Stimulated activated CD4-positive, alpha-beta T cell treated with anti-CD3 and anti-CD28 coated beads, Interleukin-1b, Interleukin-23, amount 100 ng/mL, for 24 hours (primary cell): ENCODE results near the gene TMEM120A.

Experiments
- DNase-seq, 4 experiments: peaks; one replicate each; pipeline ENCODE4 v3.0.0-alpha.2; 2020; ENCODE audit warnings: low read depth in 4 of 4, low spot score in 1 of 4

Gene TMEM120A

DNA sequence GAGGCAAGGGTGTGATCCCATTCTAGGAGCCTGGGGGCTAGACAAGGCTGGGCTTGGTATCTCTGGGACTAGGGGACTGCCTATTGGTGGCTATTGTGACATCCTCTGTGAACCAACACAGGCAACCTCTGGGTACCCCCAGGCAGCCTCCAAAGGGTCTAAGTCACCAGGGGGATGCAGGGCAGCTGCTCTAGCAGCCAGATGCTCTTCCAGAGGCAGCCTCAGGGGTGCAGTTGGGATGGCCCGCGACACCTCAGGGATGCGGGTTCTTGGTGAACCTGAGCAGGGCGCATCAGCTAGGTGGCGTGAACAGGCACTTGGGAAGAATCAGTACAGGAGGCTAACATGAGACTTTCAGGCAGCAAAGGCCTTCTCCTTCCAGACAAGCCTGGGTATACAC lies 1.6 kb upstream of the TMEM120A start:
- no peak for DNase-seq

DNA sequence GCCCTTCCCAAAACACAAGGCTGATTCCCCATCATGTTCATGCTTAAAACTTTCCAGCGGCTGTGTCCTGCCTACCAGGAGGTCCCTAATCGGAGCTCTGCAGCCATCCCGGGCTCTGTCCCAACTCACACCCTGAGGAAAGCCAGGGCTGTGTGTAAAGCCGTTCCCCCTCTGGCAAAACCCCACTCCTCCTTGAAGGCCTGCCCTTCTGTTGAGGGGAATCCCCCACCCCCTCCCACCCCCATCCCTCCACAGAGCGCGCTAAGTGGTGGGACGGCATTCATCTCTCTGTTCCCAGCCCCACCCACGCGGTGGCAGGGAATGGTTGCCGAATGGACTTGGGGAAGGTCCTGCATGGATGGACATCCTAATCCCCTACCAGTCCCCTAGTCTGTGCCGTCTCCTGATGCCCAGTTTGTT lies 667 bp upstream of the TMEM120A start:
- DNase-seq, result no peak

DNA sequence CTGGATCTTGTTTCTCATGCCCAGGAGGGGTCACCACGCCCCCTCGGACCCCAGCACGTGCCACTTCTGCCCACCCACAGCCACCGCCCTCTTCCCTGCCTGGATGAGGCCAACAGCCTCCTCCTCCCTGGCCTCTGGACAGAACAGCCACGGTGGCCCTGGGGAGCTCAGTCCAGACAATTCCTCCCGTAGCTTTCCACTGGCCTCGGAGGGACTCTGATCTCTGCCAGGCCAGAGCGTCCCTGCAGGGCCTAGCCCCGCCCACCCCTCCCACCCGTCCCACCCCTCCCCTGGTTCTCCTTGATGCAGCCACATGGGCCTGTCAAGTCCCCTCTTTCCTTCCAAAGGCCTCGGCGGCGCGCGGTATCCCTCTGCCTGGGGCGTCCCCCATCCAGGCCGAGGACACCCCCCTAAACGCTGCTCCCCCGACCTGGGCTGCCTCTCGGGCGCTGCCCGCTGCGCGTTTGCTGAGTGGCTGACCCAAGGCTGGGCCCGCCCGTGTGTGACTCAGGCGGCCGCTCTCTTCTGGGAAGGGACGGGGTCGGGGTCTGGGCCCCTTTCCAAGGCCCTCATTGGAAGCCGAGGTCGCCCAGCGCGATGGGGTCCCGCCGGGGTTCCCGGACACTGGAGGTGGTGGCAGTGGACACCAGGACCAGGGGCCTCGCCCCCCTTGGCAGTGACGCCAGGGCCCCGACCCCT lies 557 bp downstream of the TMEM120A start:
- DNase-seq, result no peak

DNA sequence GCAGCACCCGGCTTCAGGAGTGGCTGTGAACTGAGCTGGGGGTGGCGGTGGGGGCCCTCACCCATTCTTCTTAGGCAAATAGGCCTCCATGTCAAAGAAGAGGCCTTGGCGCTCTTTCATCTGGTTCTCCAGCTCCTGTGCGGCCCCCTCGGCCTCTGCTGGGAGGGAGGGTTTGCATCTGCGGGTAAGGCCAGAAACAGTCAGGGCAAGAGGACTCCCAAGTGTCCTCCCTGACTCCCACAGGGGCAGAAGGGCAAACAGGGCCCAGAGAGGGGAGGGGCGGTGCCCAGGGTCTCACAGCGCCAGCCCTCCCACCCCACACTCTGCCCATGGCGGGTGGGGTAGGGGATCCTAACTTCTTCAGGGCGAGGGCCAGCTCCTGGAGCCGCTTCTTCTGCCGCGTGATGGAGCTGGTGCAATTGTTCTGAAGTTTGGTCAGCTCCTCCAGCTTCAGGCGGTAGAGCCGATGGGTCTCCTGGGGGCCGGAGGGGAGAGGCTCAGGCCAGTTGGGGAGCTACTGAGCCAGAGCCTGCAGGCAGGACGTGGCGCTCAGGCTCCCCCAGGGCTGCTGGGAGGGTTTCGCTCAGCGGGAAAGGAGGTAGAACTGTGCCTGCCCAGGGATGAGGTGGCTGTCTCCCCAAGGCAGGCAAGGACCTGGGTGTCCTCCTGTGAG lies 2.2 kb downstream of the TMEM120A start:
- DNase-seq, result no peak

DNA sequence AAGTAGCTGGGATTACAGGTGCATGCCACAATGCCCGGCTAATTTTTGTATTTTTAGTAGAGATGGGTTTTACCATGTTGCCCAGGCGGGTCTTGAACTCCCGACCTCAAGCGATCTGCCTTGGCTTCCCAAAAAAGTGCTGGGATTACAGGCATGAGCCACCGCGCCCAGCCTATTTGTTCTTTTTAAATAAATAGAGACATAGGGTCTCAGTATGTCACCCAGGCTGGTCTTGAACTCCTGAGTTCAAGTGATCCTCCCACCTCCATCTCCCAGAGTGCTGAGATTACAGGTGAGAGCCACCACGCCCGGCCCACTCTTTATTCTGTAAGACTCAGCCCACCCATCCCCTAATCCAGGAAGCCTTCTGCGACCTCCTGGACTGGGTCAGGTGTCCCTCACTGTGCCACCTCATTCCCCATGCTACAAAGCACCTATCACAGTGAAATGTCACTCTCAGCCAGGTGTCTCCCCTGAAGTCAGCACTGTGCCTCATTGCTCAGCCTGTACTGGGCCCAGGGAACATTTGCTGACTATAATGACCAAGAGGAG lies 2.8 kb downstream of the TMEM120A start:
- no peak for DNase-seq

DNA sequence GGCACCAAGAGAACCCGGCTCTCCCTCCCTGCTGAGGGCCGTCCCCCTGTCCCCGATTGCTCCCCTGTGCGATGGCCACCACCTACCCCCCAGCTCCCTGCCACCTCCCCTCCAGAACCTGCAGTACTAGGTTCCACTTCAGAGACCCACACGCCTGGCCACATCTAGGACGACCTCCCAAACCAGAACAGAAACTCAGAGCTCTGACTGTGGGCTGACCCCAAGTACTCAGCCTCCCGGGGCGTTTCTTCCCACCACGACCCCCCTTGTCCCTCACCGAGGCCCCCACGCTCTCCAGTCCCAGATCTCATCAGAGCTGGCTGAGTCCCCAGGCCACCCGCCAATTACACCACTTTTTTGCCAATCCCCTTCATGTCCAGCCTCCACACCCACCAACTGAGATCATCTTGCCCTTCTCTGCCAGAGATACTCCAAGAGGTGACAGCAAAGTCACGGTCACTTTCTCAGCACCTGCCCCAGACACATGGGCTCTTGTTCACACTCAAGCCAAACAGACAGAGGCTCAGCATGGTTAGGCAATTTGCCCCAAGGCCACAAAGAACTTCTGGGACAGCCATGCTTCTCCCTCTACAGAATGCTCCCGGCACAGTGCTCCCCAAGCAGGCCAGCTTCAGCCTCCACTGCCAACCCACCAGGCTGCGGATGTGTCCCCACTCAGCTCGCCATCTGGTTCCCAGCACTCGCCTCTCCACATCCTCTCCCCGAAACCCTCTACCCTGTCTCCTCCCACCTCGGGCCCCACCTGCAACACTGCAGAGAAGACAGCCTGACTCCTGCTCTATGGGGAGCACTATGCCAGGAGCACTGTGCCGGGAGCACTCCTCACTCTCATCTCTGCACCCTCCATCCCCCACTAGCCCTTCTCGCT lies 4.7 kb downstream of the TMEM120A start:
- DNase-seq, result no peak

DNA sequence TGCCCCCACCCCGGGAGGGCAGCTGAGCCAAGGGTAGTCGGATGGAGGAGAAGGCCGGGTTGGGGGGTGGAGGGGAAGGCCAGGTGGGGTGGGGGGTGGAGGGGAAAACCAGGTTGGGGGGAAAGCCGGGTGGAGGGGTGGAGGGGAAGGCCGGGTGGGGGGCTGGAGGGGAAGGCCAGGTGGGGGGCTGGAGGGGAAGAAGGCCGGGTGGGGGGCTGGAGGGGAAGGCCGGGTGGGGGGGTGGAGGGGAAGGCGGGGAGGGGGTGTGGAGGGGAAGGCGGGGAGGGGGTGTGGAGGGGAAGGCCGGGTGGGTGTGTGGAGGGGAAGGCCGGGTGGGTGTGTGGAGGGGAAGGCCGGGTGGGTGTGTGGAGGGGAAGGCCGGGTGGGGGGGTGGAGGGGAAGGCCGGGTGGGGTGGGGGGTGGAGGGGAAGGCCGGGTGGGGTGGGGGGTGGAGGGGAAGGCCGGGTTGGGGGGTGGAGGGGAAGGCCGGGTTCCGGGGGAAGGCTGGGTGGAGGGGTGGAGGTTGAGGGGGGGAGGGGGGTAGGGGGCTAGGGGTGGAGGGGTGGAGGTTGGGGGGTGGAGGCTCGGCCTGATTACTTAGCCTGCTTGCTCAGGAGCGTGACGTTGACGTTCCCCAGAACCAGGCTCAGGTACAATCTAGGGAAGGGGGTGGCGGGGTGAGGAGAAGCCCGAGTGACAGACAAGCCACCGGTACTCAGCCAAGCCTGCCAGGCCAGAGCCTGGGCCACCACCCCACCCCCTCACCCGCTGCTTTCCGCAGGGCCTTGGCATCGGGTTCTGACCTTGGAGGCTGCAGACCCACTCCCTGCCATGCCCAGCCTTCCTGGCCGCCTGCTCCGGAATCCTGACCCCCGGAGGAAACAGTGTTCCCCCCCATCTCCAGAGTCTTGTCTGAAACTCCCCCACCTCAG lies 5.6 kb downstream of the TMEM120A start:
- no peak for DNase-seq

DNA sequence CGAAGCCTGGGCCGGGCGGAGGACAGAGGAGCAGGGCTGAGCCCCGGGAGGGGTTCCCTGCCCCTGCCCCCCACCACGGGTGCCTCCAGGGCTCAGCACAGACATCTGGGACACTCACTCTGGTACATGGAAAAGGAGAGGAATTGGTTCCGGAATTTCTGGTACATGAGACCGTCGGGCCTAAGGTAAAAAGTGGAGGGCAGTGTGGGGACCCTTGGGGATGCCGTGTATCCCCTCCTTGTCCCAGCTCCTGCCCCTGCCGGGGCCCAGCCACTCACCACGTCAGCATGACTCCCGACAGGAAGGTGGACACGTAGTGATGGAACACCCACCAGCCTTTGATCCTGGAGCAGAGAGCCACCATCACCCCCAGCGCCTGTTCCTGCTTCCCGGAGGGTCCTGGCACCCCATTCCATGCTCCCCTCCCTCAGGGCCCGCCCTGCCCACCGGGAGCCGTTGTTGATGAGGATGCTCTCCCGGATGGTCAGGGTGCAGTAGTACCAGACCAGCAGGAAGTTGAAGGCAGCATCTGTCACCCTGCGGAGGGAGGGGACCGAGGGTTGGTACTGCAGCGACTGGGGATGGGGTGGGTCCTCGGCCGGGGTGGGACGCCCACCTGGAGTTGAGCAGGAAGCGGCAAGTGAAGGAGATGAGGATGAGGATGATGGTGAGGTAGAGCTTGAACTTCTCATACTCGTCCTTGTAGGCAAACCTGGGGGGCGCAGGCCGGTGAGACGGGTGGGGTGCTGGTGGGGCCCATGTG lies 6.4 kb downstream of the TMEM120A start:
- no peak for DNase-seq

DNA sequence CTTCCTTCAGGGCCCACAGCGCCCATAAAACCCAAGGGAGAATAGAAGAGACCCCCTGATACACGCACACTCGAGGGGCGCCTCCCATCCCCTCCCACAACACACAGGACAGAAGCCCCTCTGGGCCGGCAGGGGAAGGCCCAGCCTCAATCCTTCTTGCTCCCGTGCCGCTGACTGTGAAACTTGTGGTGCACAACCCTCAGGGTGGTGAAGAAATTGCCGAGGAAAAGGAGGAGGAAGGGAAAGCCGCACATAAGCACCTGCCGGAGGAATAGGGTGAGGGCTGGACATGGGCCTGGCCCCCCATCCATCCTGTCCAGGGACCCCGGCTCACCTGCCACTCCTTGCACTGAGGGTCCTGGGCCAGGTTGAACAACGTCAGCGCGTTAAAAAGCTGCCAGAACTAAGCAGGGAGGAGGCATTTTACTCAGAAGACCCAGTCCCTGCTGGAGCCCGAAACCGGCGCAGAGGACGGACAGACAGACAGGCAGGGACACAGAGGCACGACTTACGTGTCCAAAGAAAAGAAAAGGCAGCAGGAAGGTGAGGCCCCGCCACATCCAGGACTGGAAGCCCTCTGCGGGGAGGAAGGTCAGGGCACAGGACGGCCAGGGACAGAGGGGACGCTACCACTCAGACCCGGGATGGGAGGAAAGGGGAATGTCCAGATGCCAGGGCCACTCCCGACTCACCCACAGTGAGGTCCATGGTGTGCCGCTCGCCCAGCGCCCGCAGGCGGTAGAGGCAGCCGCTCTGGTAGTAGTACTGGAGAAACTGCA lies 7.2 kb downstream of the TMEM120A start:
- no peak for DNase-seq

DNA sequence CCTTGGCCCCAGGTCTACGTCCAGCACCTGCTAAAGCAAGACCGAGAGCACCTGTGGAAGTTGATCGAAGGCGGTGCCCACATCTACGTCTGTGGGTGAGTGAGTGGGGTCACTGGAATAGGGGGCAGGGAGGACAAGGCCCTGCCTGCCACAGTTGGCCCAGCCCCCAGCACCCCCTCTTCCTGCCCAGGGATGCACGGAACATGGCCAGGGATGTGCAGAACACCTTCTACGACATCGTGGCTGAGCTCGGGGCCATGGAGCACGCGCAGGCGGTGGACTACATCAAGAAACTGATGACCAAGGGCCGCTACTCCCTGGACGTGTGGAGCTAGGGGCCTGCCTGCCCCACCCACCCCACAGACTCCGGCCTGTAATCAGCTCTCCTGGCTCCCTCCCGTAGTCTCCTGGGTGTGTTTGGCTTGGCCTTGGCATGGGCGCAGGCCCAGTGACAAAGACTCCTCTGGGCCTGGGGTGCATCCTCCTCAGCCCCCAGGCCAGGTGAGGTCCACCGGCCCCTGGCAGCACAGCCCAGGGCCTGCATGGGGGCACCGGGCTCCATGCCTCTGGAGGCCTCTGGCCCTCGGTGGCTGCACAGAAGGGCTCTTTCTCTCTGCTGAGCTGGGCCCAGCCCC lies 8.1 kb downstream of the TMEM120A start:
- DNase-seq, result no peak

DNA sequence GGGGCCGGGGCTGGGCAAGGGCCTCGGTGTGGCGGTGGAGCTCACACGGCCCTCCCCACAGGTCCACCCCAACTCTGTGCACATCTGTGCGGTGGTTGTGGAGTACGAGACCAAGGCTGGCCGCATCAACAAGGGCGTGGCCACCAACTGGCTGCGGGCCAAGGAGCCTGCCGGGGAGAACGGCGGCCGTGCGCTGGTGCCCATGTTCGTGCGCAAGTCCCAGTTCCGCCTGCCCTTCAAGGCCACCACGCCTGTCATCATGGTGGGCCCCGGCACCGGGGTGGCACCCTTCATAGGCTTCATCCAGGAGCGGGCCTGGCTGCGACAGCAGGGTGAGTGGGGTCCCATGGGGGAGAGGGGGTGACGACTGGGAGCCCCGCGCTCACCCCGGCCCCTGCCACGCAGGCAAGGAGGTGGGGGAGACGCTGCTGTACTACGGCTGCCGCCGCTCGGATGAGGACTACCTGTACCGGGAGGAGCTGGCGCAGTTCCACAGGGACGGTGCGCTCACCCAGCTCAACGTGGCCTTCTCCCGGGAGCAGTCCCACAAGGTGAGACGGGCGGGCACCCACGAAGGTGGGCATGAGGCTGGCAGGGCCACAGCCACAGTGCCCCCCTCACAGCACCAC lies 8.8 kb downstream of the TMEM120A start:
- no peak for DNase-seq

DNA sequence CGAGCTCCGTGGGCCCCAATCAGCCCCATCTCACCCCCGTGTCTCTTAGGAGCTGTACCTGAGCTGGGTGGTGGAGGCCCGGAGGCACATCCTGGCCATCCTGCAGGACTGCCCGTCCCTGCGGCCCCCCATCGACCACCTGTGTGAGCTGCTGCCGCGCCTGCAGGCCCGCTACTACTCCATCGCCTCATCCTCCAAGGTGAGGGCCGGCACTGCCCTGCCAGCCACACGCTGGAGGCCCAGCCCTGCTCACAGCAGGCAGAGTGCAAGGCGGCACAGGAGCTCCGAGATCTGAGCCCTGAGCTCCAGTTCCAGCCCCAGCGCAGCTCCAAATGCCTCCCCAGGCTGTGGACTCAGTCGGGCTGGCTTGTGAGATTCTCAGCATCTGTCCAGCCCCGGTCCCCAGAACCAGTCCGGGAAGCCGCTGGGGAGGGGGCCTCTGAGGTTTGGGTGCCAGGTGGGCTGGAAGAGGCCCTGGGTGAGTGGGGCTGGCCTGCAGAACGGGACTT lies 9.3 kb downstream of the TMEM120A start:
- DNase-seq, result no peak

DNA sequence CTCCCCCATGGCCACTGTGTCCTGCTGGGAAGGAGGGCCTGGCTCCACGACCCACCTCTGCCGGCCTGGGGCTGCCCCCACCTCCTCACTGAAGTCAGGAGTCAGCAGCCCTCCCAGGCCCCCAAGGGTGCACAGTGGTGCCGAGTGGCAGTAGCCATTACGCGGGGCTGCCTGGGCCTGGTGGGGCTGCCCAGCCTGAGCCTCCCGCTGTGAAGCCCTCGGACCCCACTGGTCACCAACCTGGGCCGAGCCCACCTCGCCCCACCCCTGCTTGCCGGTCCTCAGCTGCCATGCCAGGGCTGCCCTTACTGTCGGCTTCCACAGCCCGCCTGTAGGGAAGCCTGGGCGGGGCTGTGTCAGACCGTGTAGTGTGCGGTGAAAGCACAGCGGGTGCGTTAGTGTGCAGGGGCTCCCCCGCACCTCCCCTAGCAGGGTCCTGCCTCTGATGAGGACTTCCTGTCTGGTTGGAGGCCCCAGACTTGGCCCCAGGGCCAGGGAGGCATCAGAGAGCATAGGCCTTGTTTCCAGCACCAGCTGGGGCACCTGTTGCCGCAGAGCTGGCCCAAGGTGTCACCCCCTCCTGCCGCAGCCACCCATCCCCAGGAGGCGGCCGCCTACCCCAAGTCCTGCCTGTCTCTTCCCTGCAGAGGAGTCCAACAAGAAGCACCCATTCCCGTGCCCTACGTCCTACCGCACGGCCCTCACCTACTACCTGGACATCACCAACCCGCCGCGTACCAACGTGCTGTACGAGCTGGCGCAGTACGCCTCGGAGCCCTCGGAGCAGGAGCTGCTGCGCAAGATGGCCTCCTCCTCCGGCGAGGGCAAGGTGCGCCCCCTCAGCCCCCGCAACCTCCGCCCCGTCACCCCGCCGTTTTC lies 10.0 kb downstream of the TMEM120A start:
- no peak for DNase-seq

DNA sequence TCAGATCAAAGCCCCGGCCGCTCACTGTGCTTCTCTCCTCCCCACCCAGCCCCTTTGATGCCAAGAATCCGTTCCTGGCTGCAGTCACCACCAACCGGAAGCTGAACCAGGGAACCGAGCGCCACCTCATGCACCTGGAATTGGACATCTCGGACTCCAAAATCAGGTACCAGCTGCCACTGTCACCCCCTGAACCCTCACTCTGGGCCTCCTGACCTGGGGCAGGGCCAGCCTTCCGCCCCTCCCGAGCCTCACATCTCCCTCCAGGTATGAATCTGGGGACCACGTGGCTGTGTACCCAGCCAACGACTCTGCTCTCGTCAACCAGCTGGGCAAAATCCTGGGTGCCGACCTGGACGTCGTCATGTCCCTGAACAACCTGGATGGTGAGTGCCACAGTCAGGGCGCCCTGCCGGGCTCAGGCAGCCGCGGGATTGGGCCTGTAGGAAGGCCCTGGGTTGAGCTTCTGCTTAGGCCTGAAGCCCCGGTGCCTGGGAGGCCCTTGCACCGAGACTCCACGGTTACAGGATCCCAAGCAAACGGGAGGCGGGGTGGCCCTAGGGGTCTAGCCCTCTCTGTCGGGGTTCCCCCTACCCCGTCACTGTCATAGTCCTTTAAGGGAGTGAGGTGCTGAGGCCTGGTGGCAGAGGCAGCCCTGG lies 10.8 kb downstream of the TMEM120A start:
- DNase-seq, result no peak

DNA sequence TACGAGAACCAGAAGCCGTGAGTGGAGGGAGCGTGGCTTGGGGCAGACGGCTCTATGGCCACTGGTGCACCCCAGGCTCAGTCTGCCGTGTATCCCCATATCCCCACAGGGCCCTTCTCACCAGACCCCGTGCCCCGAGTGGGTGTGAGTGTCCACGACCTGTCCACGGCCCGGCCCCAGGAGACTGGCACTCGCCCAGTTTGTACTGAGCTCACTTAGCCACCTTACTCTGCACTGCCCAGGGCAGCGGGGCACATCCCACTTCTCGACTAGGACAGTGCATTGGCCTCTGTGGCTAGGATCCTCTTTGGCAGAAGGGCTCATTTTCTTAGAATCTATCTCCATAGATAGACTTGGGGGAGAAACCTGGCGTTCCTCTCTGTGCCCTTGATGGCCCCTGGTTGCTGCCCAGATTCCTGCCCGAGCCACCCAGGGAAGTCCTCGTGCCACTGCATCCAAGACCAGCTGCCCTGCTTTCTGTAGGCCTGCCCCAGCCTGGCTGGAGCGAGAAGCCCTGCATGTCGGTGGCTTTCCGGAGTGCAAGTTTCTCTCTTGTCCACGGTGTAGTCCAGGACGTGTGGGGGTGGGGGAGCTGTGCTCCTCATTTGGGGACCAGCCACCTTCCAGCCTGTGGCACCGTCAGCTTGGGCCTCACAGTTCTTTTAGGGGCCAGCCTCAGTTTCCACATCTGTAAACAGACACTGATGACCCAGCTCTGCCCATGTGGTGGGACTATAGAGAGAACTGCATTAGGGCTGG lies 11.9 kb downstream of the TMEM120A start:
- DNase-seq, result no peak
